NOMO-1 treated with dmso at 0.1 percent for 144 hours (cell line): Measurements from ENCODE around the gene KCTD3.

Experiments
- DNase-seq: peaks from one replicate; lab custom pipeline; 2025; ENCODE audit not compliant: unreplicated experiment; lab: John Stamatoyannopoulos, UW

Gene KCTD3

DNA sequence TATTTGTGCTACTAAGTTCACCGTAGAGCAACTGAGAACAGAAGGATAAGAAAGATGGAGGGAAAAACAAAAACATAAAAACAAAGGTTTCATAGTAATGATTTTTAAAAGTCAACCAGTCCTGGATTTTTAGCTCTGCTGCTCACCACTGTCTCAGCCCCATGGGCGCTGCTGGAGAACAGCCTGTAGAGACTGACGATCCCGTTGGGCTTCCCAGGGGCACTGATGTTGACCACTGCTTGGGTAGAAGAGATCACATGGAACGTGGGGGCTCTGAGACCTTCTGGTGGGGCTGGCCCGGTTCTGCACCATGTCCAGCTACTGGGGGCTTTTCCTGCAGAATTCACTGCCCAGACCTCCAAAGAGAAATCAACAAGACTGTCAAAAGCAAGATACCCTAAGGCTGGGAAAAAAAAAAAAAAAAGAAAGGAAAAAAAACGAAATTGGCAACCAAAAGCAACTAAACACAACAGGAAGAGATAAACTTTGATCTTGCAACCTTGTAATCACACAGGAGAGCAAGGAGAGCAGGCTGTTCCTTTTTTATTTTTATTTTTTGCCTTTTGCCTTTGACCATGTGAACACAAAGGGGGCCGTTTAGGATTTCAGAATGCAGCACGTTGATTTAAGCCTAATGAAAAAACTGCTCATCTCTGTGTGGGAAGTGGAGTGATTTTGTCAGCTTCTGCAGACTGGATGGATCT is 83.5 kb downstream of the KCTD3 start:
- no peak for DNase-seq

DNA sequence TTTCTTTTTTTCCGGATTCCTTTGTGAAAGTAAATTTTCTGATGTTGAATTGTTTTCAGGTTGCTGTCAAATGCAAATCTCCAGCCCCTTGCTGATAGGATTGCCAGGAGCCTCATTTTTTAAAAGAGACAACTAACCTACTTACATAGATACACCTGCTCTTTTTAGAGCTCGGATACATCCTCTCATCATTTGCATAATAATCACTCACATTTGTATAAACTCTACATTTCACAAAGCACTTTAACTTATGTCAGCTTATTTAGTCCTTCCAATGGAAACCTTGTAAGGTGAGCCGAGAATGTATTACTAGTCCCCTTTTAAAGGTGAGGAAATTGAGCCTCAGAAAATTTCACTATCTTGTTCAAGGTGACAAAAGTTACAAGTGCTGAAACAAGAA is 84.8 kb downstream of the KCTD3 start:
- DNase-seq, result no peak

DNA sequence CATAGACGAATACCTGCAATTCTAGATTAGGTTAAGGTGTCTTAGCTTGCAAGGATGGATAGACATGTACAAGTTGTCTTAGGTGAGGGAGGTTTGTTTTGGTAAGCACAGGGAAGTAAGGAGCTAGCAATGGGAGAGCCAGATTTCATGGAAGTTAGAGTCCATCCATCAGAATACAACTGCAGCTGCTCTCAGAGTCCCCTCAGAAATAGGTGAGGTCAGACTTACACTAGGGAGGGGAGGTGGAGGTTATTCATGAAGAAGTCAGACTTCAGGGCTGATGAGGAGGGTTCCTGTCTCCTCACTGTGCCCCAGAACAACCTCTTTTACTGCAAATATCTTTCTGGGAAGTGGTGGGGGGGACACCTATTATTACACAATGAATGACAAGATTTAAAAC is 85.3 kb downstream of the KCTD3 start:
- DNase-seq, result no peak

DNA sequence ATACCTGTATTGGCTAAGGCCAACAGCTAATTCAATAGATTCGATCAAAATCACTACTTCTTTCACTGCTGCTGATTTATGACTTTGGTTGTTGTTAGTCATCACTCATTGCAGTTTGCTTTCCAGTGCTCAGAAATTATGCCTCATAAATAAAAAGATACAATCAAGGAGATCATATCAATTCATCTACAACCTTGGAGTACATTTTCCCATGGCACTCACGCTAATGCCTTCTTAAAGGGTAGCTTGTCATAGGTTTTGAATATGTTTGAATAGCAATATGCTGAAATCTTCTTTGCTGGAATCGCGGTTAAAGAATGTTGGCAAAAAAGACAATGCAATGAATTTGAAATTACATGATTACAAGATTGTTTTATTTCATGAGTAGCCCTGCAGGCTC is 89.9 kb downstream of the KCTD3 start:
- DNase-seq, result no peak

DNA sequence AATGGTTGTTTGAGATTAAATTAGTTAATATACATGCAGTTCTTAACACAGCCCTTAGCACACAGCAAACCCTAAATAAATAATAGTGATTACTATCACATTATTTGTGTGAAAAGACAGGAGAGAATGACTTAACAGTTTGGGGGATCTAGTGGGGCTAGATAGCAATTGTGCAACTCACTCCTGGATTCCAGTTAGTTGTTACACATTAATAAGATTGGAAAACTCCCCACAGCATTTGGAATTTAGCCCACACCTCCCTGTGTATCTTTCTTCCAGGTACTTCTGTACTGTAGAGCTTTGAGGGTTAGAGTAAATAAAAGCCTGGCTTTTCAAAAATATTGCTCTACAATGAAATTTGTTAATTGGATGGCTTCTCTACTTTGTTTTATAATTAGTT is 93.2 kb downstream of the KCTD3 start:
- no peak for DNase-seq

DNA sequence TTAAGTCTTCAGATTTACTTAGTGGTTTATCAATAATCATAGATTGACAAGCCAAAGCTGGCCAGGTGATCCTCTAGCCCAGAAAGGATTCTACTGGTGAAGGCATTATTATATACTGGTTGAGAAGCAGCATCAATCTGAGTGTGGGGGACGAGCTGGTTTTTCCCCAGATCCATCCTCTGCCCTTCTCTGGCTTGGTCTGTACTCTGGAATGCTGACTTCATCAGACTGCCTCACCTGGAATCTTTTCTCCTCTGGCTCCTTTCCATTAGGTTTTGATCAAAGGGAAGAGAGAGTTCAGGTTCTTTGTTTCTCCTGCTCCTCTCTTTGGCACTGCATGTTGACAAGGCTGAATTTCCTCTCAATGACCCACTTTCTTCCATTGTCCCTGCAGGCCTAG is 93.9 kb downstream of the KCTD3 start:
- DNase-seq, result no peak

DNA sequence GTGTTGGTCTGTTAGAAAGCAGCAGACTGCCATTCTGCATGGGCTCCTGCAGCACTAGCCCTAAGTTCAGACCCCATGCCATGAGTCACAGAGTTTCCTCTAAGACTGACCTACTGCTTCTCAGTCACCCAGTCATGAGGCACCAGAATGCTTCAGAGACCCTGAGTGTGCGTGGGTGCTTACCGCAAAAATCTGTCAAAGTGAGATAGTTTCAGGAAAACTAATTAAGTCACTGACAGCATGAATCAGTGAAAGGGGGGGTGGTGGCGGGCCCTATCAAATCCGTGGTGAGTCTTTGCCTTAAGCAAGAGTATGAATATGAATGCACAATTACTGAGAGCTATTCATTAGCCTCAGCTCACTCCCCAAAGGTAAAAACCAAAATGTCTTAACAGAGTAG is 98.1 kb downstream of the KCTD3 start:
- DNase-seq, result no peak

DNA sequence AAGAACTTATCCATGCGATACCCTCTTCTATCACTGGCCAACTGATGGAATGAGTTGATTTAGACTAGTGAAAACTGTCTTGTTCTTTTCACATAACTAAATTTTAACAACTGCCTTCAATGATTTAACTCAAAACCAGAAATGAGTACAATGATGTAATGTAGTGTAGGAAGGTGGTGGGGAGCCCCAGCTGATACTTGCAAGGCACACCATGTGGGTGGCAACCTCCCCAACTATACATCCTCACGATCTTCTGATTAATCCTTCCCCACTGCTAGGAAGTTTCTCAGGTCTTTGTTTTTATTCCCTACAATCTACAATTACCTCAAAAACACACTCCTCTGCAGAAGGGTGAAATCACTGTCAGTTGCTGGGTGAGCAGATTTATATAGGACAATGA is 100.7 kb downstream of the KCTD3 start:
- DNase-seq, result no peak

DNA sequence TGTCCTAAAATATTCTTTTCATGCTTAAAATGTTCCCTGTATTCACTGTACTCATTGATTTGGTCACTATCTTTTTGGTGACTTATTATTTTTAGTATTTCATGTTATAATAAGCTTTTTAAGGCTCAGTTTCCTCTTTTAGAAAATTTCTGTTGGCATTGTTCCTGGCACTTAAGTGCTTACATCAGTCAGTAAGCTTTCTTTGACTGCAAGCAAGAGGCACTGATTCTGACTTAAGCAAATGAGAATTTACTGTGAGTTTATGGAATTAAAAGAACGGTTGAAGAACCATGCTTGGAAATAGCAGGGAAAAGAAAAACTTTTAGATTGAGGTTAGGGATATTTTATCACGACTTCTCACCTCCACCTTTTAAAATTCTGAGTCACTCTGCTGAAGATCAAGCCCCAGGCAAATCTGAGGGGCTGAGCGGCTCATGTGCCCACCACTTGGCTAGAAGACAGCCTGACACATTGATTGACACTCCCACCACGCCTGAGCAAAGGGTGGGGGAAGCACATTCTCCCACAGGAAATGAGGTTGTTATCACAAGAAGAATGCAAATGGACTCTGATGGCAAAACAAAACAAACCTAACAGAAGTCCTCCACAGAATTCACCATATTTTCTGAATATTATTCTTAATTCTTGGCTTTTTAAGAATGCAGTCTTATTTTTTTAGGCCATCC is 102.8 kb downstream of the KCTD3 start:
- no peak for DNase-seq
